22Rv1 (cell line): ENCODE results near the gene CTNND2.

Experiments used
- ZFX ChIP-seq: fragments of 450-650 bp; IDR thresholded peaks from 2 replicates; pipeline ENCODE4 v1.6.1; 2017; ENCODE audit warnings: antibody characterized with exemption, borderline replicate concordance
- TF ChIP-seq, protein P1 (sequence below): fragments of 450-650 bp; IDR thresholded peaks from 2 replicates; pipeline ENCODE4 v1.5.1; 2017; ENCODE audit warnings: mild to moderate bottlenecking

DNA sequence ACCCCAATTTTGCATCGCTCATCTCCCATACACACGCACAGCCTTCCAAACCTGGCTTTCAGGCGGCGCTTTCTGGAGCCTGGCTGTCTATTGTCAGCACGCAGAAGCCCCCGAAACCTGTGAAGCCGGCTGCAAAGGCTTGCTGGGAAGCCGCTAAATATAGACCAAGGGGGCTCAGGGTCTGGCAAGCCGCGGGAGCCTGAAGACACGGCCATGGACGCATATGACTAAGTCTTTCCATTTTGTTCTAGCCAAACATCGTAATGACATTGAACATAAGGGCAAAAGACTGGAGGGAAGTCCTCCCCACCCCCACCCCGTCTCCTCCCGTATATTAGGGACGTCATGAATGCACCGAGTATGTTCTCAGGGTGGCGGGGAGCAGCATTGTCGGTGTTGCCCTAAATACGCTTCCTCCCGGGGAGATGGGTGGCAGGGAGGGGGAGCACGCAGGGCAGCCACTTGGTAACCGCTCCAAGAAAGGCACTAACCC, 1.1 kb downstream of the CTNND2 start:
- TF ChIP-seq, protein P1, sequence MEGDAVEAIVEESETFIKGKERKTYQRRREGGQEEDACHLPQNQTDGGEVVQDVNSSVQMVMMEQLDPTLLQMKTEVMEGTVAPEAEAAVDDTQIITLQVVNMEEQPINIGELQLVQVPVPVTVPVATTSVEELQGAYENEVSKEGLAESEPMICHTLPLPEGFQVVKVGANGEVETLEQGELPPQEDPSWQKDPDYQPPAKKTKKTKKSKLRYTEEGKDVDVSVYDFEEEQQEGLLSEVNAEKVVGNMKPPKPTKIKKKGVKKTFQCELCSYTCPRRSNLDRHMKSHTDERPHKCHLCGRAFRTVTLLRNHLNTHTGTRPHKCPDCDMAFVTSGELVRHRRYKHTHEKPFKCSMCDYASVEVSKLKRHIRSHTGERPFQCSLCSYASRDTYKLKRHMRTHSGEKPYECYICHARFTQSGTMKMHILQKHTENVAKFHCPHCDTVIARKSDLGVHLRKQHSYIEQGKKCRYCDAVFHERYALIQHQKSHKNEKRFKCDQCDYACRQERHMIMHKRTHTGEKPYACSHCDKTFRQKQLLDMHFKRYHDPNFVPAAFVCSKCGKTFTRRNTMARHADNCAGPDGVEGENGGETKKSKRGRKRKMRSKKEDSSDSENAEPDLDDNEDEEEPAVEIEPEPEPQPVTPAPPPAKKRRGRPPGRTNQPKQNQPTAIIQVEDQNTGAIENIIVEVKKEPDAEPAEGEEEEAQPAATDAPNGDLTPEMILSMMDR, result no peak
- TF ChIP-seq ZFX, result no peak
